ENCODE data around the gene PRPF6. TPM values are rescaled to one million over a fixed set of nuclear protein-coding genes. Genes with fewer than 3 reads are reported as not detected.
A peak's percentile ranks its signal among the peaks of the same experiment; 100 is the strongest.

Gene PRPF6
- total and polyA plus RNA-seq, 2 of the 13 experiments (the other 11 are each of a cell fraction or from before 2014, with no cell fraction given) = 63.7 to 101 TPM

DNA sequence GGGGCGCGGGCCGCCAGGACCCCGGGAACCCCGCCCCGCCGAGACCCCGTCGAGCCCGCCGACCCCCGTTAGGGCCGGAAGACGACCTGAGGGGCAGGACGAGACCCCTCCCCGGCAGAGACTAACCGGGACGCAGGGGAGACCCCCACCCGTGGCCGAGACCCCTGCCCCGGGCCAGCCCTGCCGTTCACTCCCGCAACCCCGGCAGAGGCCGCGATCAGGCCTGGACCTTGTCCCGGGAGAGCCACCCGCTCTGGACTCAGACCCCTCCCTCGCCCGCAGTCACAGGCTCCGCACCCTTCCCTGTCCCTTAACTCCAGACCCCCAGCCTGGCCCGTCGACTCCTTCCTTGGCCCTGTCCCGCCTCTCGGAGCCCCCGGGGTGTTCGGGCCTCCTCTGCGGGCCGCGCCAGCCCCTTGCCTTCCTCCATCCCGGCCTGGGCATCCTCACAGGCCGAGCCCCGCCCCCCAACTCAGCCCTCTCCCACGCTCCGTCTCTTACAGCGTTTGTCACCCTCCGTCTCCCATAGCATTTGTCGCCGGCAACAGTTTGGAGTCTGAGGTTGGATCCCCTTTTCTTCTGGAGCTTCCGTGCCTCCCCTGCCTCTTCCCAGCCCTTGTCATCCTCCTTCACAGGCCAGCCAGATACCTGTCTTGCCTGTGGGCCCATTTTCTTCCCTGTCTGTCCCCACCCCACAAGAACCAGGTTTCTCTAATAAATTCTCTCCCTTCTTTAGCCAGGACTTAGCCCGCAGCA is 82.6 kb downstream of the PRPF6 start (continued):
- TF ChIP-seq, protein P1, sequence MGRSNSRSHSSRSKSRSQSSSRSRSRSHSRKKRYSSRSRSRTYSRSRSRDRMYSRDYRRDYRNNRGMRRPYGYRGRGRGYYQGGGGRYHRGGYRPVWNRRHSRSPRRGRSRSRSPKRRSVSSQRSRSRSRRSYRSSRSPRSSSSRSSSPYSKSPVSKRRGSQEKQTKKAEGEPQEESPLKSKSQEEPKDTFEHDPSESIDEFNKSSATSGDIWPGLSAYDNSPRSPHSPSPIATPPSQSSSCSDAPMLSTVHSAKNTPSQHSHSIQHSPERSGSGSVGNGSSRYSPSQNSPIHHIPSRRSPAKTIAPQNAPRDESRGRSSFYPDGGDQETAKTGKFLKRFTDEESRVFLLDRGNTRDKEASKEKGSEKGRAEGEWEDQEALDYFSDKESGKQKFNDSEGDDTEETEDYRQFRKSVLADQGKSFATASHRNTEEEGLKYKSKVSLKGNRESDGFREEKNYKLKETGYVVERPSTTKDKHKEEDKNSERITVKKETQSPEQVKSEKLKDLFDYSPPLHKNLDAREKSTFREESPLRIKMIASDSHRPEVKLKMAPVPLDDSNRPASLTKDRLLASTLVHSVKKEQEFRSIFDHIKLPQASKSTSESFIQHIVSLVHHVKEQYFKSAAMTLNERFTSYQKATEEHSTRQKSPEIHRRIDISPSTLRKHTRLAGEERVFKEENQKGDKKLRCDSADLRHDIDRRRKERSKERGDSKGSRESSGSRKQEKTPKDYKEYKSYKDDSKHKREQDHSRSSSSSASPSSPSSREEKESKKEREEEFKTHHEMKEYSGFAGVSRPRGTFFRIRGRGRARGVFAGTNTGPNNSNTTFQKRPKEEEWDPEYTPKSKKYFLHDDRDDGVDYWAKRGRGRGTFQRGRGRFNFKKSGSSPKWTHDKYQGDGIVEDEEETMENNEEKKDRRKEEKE (IDR thresholded peaks at IDR 0.05) = no peak
- no peak for TF ChIP-seq ZFP36 (IDR thresholded peaks at IDR 0.05; ENCODE audit: borderline replicate concordance, low read depth, low read length, partially characterized antibody)
- TF ChIP-seq PRMT3 (CRISPR knock-in tag; IDR thresholded peaks at IDR 0.05; ENCODE audit: borderline replicate concordance, low read depth) = peak; percentile 35; the same call in 1 of the 2 replicates
- peak; percentile 35; the same call in 1 of the 2 replicates for TF ChIP-seq CREM (IDR thresholded peaks at IDR 0.05)
- no peak for TF ChIP-seq CREM (CRISPR knock-in tag; IDR thresholded peaks at IDR 0.05)
- TF ChIP-seq, protein P2, sequence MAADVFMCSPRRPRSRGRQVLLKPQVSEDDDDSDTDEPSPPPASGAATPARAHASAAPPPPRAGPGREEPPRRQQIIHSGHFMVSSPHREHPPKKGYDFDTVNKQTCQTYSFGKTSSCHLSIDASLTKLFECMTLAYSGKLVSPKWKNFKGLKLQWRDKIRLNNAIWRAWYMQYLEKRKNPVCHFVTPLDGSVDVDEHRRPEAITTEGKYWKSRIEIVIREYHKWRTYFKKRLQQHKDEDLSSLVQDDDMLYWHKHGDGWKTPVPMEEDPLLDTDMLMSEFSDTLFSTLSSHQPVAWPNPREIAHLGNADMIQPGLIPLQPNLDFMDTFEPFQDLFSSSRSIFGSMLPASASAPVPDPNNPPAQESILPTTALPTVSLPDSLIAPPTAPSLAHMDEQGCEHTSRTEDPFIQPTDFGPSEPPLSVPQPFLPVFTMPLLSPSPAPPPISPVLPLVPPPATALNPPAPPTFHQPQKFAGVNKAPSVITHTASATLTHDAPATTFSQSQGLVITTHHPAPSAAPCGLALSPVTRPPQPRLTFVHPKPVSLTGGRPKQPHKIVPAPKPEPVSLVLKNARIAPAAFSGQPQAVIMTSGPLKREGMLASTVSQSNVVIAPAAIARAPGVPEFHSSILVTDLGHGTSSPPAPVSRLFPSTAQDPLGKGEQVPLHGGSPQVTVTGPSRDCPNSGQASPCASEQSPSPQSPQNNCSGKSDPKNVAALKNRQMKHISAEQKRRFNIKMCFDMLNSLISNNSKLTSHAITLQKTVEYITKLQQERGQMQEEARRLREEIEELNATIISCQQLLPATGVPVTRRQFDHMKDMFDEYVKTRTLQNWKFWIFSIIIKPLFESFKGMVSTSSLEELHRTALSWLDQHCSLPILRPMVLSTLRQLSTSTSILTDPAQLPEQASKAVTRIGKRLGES (CRISPR knock-in tag; IDR thresholded peaks at IDR 0.05; ENCODE audit: borderline replicate concordance) = no peak
- no peak; the same call in 1 of the 2 replicates for TF ChIP-seq ZNF253 (CRISPR knock-in tag; IDR thresholded peaks at IDR 0.05; ENCODE audit: borderline replicate concordance)
- peak; percentile 57; the same call in 1 of the 2 replicates for TF ChIP-seq ZNF580 (CRISPR knock-in tag; IDR thresholded peaks at IDR 0.05; ENCODE audit: borderline replicate concordance, low read depth)
- no peak for TF ChIP-seq ARNT2 (CRISPR knock-in tag; IDR thresholded peaks at IDR 0.05; ENCODE audit: low read depth)
- no peak for TF ChIP-seq JDP2 (CRISPR knock-in tag; IDR thresholded peaks at IDR 0.05; ENCODE audit: borderline replicate concordance)
- no peak for TF ChIP-seq ZNF280D (CRISPR knock-in tag; IDR thresholded peaks at IDR 0.05)
- 0 out of 2 replicates have a peak, but pooled peaks have one; percentile 11 for TF ChIP-seq ZNF451 (CRISPR knock-in tag; IDR thresholded peaks at IDR 0.05)
- TF ChIP-seq XBP1 (CRISPR knock-in tag; IDR thresholded peaks at IDR 0.05) = no peak
- TF ChIP-seq ZBTB1 (CRISPR knock-in tag; IDR thresholded peaks at IDR 0.05; ENCODE audit: borderline replicate concordance) = peak; percentile 41; the same call in 1 of the 2 replicates
- TF ChIP-seq, protein P3, sequence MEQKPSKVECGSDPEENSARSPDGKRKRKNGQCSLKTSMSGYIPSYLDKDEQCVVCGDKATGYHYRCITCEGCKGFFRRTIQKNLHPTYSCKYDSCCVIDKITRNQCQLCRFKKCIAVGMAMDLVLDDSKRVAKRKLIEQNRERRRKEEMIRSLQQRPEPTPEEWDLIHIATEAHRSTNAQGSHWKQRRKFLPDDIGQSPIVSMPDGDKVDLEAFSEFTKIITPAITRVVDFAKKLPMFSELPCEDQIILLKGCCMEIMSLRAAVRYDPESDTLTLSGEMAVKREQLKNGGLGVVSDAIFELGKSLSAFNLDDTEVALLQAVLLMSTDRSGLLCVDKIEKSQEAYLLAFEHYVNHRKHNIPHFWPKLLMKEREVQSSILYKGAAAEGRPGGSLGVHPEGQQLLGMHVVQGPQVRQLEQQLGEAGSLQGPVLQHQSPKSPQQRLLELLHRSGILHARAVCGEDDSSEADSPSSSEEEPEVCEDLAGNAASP (CRISPR knock-in tag; IDR thresholded peaks at IDR 0.05; ENCODE audit: borderline replicate concordance) = 0 out of 2 replicates have a peak, but pooled peaks have one; percentile 7

All from HepG2 (cell line).